ENCODE results near the gene PPARD.

DNA sequence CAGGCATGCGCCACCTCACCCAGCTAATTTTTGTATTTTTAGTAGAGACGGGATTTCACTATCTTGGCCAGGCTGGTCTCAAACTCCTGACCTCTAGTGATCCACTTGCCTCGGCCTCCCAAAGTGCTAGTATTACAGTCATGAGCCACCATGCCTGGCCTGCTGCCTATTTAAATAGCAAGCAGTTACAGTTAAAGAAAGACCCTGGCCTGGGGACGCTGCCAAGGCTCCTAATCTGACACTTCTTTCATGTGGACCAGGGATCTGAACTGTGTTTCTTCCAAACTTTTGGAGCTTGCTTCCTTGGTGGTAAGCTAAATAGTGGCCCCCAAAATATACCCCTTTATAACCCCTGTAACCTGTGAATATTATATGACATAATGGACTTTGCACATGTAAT lies 15.3 kb downstream of the PPARD start:
- no peak for TF ChIP-seq CTCF (conservative IDR thresholded peaks at IDR 0.05; ENCODE audit: low read length)
- no peak for TF ChIP-seq EZH2phosphoT487 (IDR thresholded peaks at IDR 0.05; ENCODE audit: borderline replicate concordance)
